Measurements from ENCODE around the gene DHX38.

Gene DHX38

DNA sequence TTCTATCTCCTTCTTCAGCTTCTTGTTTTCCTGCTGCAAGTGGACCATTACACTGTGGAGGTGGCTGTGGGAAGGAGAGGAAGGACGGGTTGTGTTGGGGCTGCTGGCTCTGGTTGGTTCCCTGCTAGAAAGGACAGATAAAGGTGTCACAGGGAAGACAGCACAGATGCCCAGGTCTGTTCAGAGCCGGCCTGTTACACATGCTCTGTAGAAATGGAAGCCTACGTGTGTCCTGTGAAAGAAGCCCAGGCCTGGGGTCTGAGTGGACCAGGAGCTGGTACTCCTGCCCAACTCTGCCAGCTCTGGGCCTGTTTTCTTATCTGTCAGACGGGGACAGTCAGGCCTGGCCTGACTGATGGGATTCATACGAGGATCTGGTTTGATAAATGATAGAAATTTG lies 26.4 kb downstream of the DHX38 start:
- no peak for DNase-seq

DNA sequence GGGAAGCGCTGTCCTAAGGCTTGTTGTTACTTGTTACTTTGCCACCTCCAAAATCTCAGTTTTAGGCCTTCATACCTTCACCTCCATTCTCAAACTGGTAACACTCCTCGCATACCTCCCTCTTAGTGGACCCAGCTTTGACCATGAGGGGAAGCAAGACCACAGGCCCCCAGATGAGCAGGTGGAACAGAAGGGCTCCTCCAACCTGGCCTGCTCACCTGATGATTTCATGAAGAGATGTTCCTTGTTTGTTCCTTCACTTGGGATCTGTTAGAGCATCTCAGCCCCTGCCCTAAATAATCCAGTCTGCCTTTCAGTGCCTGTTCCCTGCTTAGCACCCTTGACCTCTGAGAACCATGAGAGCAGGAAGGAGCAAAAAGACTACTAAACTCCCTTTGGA lies 28.7 kb downstream of the DHX38 start:
- no peak for DNase-seq

DNA sequence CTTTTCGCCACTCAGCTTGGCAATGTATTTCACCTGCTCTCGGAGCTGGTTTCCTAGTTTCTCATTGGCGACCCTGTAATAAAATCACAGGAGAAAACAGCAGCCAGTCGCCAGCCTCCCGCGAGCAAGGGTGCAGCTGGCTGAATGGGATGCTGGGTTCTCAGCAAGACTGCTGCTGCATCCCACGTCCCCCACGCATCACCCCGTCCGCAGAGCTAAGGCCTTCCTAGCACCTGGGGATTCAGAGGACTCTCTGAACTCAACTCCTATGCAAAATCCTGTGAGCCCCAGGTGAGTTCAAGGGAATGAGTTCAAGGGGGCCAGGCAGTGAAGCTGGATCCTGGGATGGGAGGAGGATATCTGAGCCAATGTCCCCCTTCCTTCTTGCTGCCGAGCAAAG lies 29.3 kb downstream of the DHX38 start:
- no peak for DNase-seq

DNA sequence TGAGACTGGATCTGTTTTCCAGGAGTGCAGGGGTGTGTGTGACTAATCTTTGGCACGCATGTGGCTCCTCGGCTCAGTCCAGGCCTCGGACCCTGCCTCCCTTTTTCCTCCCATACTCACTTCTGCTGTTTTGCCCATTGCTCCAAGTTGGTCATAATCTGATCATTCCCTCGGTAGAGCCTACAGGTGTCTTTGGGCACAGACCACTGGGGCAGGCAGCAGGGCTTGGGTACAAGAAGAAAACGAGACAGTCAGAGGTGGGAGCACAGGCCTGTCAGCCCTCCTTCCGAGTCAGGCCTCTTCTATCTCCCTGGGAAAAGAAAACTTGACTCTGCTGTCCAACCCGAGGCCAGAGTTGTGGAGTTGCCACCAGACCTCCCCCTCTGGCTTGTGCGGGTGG lies 29.8 kb downstream of the DHX38 start:
- DNase-seq: no peak

DNA sequence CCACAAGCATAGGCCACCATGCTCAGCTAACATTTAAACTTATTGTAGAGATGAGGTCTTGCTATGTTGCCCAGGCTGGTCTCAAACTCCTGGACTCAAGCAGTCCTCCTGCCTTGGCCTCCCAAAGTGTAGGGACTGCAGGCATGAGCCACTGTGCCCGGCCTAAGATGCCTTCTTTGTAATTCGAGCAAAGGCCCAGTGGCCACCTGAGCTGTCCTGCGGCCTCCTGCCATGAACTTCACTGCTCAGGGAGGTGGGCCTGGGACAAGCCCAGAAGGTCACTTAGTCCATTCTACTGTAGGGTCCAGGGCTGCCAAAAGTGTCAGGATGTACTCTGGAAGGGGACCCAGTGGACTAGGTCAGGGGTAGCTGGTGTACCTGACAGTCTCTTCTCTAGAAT lies 30.5 kb downstream of the DHX38 start:
- DNase-seq: no peak

DNA sequence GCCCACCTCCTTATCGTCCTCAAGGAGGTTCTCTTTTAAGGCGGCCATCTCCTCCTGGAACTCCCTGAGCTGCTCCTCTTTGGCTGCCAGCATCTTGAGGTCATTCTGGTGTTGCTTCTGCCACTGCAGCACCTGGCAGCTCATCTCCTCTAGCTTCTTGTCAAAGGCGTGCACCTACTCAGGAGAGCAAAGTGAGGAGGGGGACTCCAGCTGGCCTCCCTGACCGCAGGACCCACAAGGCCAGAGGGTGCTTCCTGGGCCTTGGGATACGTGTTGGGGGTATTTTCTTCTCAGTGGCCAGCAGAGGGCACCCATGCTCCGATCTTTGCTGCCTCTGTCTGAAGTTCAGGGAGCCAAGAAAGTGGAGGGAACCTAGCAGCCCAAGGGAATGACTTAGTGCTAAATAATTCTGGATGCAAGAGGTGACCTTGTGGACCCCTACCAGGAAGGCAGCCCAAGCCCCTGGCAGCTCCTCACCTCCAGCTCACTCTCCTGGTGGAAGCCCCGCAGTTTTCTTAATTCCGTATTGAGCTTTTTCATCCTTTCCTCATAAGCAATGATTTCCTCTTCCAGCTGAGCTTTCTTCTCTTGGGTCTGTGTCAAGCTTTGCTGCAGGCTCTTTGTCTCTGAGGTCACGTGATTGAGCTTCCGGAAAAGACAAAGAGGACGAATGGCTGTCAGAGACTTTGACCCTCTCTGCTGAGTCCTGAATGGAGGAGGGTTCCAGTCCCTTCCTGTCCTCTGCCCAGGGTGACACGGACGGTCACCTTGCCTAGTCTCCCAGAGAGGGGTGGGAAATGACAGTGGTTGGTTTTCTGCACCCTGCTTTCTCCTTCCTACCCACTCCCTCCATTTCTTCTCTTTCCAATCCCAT lies 31.4 kb downstream of the DHX38 start:
- peak in 49 of 51 donors; percentile 8 to 85 (median 54) for DNase-seq

DNA sequence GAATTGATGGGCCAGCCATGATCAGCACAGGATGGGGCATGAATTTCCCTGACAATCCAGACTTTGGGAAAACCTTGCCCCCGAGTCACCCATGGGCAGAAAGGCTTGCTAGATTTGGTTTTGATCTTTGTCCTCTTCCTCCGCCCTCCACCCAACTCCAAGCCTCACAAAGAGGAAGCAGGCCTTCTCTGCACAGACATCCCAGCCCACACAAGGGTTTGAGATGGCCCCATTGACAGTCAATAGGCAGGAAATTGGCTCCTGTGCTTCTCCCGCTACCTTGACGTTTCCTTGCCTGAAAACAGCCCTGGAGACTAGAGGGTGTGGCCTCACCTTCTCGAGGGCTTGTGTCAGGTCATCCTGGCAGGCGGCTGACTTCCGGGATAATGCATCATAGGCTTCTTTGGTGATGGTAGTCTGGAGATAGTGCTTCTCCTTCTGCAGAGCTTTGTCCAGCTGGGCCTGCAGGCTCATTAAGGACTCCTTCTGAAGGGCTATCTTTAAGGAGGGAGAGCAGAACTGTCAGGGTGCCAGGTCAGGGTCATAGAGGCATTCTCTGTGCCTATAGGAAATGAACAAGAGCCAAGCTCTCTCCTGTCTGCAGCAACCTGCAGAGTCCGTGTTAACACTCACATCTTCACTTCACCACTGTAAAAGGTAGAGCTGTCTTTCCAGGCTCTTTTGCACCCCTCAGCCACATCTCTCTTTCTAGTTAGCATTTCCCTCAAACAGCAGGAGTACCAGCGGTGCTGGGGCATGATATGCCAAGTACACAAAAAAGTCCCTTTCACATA lies 32.2 kb downstream of the DHX38 start:
- no peak for DNase-seq

DNA sequence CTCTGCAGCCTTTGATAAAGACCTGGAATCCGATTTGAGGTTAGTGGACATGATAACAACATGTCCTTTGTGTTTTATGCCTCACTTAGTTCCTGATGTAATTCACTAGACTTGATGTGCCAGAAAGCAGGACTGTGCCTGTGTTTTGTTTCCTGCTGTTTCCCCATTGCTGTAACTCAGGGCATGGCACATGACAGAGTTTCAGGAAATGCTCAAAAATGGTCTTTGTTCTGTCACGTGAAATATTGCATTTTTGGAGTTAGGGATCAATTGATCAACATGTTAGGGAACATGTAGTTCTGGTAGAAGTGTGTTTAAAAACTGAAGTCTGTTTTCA lies 32.8 kb downstream of the DHX38 start:
- peak in 1 of 51 donors; percentile 4 for DNase-seq

DNA sequence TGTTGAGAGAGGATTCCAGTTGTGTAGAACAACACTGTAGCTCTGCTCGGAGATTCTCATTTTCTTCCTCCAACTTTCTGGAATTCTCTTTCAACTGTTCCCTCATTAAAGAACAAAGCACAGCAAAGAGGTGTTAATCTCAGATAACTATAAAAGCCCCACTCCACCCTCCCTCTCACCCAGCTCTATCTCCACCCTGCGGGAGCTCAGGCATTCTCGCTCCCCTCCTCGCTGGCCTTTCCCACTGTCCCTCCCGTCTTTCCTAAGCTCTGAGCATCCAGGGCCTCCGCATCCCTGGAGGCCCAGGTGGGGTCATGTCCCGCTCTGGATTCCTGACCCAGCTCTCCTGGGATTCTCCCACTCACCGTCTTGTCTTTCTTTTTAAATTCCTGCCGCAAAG lies 35.1 kb downstream of the DHX38 start:
- no peak for DNase-seq

DNA sequence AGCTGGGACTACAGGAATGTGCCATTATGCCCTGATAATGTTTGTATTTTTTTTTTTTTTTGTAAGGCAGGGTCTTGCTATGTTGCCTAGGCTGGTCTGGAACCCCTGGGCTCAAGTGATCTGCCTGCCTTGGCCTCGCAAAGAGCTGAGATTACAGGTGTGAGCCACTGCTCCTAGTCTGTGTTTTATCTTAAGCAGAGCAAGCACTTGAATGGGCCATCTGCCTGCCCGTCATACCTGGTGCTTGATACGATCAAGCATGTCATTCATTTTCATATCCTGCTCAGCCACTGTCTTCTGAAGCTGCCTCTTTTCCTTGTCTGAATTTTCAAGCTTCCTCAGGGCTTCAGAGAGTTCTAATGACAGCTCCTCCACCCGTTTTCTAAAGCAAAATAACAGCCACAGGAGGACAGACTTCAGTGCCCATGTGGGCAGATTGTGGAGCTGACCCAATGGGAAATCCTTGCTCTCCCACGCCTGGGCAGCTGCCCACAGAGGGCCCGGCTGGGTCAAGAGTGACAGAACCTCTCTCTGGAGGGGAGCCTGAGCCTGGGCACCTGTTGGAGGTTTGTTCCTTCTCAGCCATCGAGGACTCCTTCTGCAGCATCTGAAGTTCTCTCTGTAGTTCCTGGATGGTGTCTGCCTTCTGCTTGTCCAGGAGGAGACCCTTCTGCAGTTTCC lies 36.5 kb downstream of the DHX38 start:
- no peak for DNase-seq

DNA sequence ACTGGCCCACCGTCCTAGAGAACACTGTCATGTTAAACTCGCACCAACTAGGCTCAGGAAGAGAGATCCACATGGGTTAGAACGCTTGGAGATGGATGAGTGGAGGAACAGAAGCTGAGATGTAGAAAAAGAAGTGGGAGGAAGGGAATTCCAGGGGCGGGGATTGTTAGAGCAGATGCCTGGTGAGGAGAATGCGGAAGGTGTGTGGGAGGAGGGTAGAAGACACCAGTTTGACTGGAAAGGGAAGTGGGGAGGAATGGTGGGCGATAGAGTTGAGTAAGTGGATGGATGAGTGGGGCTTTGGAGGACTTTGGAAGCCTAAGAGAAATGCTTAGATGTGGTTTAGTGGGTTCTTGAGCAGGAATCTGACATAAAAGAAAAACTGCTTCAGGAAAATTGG lies 37.4 kb downstream of the DHX38 start:
- no peak for DNase-seq

DNA sequence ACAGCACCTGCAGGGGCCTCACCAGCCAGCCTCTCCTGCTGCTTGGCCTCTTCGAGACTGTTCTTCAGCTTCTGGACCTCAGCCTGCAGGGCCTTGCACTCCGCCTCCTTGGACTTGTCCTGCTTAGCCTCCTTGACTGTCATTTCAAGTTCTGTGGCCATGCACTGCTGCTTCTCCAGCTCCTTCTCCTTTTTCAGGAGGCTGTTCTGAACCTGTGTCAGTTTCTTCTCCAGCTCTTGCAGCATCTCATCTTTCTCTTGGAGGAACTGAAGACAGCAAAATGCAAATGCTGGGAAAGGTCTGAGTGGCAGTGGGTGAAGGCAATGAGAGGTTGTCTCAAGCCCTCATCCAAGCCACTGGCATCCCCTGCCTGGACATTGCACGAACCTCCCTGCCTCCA lies 39.1 kb downstream of the DHX38 start:
- DNase-seq: no peak

DNA sequence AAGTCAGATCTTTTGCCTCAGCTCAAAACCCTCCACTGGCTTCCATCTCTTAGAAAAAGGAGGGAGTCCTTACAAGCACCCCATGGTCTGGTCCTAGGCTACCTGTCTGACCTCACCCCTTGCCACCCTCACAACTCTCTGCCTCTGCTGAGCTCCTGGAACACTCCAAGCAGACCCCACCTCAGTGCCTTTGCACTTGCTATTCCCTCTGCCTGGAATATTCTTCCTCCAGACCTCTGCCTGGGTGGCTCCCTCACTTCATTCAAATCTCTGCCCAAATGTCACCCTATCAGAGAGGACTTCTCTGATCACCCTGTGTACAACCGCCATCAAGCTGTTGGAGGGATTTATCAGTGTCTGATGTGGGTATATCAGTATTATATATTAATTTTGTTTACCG lies 40.9 kb downstream of the DHX38 start:
- DNase-seq: no peak

DNA sequence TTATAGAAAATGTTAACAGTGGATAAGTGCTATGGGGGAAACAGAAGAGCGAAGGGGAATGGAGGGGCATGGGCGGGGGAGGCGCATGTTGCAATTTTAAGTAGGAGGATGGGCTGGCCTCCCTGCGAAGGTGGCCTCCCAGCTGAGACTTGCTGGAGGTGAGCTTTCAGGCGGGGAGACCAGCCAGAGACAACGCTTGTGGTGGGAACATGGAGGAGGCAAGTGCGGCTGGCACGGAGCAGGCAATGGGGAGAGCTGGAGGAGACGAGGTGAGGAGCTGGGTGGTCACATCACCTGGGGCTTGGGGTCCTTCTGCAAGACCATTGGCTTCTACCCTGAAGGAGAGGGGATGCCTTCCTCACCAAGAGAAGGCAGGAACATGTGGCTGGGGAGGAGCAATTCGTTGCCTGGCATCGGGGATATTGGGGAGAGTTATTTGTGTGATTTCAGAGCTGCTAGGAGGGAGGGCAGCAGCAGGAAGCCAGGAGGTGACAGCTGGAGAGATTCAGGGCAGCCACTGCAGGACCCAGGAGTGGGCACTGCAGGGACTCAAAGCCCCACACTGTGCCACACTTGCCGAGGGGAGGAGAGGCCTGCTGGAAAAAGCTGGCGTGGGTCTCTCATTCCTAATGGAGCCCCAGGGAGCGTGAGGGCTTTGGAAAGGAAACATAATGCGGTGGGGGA lies 43.9 kb downstream of the DHX38 start:
- no peak for DNase-seq

DNA sequence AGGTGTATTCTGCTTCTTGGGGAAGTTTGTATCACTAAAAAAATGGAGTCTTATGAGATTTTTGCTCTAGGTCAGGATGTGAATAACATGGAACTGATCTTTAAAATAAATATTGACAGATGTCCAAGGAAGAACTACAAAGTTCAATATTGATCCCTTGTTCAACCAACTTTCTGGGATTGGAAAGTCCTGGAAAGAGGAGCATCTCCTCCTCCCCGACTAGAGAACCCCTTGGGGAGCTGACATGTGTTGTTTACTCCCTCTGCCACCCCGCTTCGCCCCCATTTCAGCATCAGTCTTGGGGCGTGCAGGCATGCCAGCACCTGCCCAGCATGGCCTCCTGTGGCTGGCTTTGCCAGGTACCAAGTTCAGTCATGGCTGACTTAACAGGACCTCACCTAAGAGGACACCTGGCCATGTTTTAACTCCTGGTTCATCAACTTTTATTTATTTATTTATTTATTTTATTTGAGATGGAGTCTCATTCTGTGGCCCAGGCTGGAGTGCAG lies 44.5 kb downstream of the DHX38 start:
- no peak for DNase-seq

DNA sequence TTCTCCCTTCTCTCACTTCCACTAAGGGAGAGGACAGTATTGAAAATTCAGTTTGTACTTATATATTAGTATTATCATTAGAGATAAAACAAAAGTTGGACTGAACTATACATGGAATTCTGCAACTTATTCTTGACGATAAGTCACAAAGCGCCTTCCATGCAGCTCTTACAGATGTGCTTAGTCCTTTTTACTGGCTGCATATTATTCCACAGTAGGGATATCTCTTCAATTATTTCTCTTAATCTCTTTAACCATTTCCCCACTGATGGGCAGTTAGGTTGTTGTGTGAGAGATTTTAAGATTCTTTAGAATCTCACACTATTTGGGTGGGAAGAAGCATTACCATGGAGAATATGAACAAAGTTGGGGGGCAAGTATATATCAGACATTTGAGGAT lies 46.3 kb downstream of the DHX38 start:
- DNase-seq: no peak

DNA sequence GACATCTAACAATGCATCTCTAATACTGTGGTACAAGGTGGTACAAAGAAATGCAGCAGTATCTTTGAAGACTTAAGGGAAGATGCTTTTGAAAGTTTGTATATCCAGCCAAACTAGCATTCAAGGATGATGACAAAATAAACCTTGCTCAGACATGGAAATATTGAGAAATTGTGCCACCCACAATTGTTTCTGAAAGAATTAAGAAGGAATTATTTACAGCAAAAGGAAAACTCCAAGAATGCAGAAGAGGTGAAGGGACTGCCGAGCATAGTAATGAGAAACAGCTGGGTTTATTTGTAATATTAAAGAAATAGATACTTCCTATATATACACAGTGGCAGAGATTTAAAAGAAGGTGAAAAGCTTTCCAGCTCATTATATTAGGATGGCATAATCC lies 48.8 kb downstream of the DHX38 start:
- DNase-seq: no peak

DNA sequence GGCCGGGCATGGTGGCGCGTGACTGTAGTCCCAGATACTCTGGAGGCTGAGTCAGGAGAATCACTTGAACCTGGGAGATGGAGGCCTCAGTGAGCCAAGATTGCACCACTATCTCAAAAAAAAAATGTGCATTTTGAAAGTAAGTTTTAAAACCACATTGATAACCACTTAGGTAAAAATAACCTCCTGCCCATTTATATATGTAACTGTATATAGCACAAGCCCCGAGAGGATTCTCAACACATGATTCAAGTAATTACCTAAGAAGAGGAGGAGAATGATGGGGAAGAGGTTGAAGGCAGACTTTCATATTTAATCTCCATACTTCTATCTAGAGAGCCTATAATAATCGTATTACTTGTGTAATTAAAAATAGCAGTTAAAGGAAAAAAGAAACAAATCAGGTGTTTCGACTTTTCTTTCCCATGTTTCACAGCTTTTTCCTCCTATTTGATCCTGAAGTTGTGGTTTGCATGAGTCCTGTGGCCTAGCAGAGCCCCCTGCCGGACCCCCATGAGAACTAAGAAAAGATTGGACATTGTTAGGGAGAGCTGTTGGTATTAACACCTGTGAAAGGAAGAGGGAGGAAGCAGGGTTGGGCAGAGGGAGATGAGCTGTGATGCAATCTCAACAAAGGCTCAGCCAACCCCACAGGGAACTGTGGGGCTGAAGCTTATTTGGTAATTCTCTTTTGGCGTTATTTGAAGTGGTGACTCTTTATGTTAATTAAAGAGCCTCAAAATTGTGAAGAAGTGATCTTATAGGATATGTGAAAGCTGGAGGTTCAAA lies 56.2 kb downstream of the DHX38 start:
- no peak for DNase-seq

DNA sequence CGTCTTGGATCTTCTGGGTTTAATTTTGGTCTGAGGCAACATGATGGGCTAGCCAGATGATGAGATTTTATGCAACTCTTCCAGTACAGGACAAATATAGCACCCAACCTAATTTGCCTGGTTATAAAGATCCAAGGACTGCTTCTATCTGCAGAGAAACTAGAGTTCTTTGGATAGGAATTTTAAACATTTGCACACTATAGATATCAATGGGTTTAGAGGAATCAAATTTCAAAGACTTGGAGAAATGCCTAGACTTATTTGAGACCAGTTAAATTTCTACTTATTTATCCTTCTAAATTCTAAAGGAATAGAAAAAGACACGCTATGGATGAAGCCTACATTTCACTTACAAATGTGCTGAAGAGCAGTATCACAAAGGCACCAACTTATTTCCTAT lies 65.7 kb downstream of the DHX38 start:
- DNase-seq: no peak

DNA sequence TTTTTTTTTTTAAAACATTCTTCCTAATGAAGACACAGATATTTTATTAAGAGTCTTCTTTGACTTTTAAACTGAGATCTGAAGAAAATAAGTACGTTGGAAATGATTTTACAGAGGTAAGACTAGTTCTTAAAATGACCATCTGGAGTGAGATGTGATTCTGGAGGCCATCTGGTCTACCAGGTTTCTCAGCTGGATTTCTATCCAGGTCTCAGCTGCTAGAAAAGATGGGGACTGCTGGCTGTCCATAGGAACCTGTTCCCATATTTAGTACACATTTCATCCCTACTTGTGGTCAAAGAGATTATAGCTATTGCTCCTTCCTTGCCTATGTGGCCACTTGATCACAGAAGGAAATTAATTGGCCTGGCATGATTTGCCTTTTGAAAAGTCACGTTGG lies 66.2 kb downstream of the DHX38 start:
- DNase-seq: no peak
